Liver (tissue), 3 donors: Measurements from ENCODE around the gene DRD1.

Experiments used
- FOXA1 ChIP-seq: IDR thresholded peaks from 2 replicates; pipeline ENCODE4 v1.6.1; 2016; ENCODE audit warnings: antibody characterized with exemption
- HNF4A ChIP-seq, 2 donors: conservative IDR thresholded peaks; 2 replicates each; pipeline ENCODE4 v1.6.1; 2016; ENCODE audit warnings: antibody characterized with exemption in 2 of 2, mild to moderate bottlenecking in 2 of 2
- HNF4G ChIP-seq: IDR thresholded peaks from 2 replicates; pipeline ENCODE4 v1.6.1; 2016; ENCODE audit warnings: antibody characterized with exemption
- NR2F2 ChIP-seq: IDR thresholded peaks from 2 replicates; pipeline ENCODE4 v1.6.1; 2016; ENCODE audit warnings: antibody characterized with exemption
- RAD21 ChIP-seq, 2 donors: IDR thresholded peaks; 2 replicates each; pipeline ENCODE4 v1.6.1; 2016; ENCODE audit warnings: antibody characterized with exemption in 2 of 2, mild to moderate bottlenecking in 2 of 2
- SP1 ChIP-seq: IDR thresholded peaks from 2 replicates; pipeline ENCODE4 v1.6.1; 2018; ENCODE audit warnings: antibody characterized with exemption, mild to moderate bottlenecking
- TAF1 ChIP-seq: conservative IDR thresholded peaks from 2 replicates; pipeline ENCODE4 v1.6.1; 2016; ENCODE audit warnings: antibody characterized with exemption, mild to moderate bottlenecking
- YY1 ChIP-seq: IDR thresholded peaks from 2 replicates; pipeline ENCODE4 v1.6.1; 2016; ENCODE audit warnings: antibody characterized with exemption, mild to moderate bottlenecking
- TF ChIP-seq, protein P1 (sequence below): IDR thresholded peaks from 2 replicates; pipeline ENCODE4 v1.6.1; 2016; ENCODE audit warnings: antibody characterized with exemption, mild to moderate bottlenecking
- TF ChIP-seq, protein P2 (sequence below): fragments of 150-350 bp; IDR thresholded peaks from 2 replicates; pipeline ENCODE4 v1.5.1; 2017; ENCODE audit warnings: improper control_type of control experiment, low read depth, low read length; ENCODE audit not compliant: missing input control
- TF ChIP-seq, protein P3 (sequence below): IDR thresholded peaks from 2 replicates; pipeline ENCODE4 v1.6.1; 2016; ENCODE audit warnings: antibody characterized with exemption
- donor health status: healthy.
- donor health status: healthy.

DNA sequence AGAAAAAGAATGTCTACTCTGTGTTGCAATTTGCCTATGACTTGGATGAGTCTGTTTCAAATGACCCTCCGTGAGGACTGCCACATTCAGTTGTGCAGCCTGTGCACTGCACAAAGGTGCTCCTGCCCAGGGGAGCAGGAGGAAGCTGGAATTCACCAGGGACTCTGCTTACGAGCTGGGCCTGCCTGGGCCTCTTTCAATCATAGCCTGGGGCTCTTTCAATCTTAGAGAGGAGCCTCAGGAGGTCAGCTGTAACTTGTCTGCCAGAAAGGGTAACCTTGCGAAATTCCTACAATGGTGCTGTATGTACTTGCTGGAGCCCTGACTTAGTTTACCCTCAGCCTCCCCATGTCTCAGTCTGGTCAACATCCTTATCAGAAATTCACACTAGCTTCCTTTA lies 25.9 kb upstream of the DRD1 start:
- TF ChIP-seq RAD21 (IDR thresholded peaks at IDR 0.05) (no peak), YY1 (no peak), FOXA1 (no peak), SP1 (no peak), TAF1 (no peak), HNF4A (conservative IDR thresholded peaks at IDR 0.05) (no peak), NR2F2 (no peak), HNF4G (no peak)
- TF ChIP-seq, protein P1, sequence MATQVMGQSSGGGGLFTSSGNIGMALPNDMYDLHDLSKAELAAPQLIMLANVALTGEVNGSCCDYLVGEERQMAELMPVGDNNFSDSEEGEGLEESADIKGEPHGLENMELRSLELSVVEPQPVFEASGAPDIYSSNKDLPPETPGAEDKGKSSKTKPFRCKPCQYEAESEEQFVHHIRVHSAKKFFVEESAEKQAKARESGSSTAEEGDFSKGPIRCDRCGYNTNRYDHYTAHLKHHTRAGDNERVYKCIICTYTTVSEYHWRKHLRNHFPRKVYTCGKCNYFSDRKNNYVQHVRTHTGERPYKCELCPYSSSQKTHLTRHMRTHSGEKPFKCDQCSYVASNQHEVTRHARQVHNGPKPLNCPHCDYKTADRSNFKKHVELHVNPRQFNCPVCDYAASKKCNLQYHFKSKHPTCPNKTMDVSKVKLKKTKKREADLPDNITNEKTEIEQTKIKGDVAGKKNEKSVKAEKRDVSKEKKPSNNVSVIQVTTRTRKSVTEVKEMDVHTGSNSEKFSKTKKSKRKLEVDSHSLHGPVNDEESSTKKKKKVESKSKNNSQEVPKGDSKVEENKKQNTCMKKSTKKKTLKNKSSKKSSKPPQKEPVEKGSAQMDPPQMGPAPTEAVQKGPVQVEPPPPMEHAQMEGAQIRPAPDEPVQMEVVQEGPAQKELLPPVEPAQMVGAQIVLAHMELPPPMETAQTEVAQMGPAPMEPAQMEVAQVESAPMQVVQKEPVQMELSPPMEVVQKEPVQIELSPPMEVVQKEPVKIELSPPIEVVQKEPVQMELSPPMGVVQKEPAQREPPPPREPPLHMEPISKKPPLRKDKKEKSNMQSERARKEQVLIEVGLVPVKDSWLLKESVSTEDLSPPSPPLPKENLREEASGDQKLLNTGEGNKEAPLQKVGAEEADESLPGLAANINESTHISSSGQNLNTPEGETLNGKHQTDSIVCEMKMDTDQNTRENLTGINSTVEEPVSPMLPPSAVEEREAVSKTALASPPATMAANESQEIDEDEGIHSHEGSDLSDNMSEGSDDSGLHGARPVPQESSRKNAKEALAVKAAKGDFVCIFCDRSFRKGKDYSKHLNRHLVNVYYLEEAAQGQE = no peak
- TF ChIP-seq, protein P2, sequence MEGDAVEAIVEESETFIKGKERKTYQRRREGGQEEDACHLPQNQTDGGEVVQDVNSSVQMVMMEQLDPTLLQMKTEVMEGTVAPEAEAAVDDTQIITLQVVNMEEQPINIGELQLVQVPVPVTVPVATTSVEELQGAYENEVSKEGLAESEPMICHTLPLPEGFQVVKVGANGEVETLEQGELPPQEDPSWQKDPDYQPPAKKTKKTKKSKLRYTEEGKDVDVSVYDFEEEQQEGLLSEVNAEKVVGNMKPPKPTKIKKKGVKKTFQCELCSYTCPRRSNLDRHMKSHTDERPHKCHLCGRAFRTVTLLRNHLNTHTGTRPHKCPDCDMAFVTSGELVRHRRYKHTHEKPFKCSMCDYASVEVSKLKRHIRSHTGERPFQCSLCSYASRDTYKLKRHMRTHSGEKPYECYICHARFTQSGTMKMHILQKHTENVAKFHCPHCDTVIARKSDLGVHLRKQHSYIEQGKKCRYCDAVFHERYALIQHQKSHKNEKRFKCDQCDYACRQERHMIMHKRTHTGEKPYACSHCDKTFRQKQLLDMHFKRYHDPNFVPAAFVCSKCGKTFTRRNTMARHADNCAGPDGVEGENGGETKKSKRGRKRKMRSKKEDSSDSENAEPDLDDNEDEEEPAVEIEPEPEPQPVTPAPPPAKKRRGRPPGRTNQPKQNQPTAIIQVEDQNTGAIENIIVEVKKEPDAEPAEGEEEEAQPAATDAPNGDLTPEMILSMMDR = no peak
- TF ChIP-seq, protein P3, sequence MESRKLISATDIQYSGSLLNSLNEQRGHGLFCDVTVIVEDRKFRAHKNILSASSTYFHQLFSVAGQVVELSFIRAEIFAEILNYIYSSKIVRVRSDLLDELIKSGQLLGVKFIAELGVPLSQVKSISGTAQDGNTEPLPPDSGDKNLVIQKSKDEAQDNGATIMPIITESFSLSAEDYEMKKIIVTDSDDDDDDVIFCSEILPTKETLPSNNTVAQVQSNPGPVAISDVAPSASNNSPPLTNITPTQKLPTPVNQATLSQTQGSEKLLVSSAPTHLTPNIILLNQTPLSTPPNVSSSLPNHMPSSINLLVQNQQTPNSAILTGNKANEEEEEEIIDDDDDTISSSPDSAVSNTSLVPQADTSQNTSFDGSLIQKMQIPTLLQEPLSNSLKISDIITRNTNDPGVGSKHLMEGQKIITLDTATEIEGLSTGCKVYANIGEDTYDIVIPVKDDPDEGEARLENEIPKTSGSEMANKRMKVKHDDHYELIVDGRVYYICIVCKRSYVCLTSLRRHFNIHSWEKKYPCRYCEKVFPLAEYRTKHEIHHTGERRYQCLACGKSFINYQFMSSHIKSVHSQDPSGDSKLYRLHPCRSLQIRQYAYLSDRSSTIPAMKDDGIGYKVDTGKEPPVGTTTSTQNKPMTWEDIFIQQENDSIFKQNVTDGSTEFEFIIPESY = no peak
